Heart left ventricle (tissue), 16 donors: ENCODE data around the gene TBX2. TPM values are rescaled to one million over a fixed set of nuclear protein-coding genes. Genes with fewer than 3 reads are reported as not detected.
"Not testable (repeated sequence)": the region's sequence is repeated elsewhere in the genome, so short reads cannot be mapped to it uniquely, and the experiment has no call there.

Experiments used
- ATAC-seq, 4 donors: fragments of 200-7000 bp; cut with Tn5 transposase; one replicate each; pipeline ENCODE4 v1.9.1; 2020 to 2022; ENCODE audit warnings: moderate library complexity in 4 of 4, mild to moderate bottlenecking in 3 of 4, moderate number of reproducible peaks in 1 of 4
- DNase-seq, 5 donors: peaks; one replicate each; pipeline ENCODE4 v3.0.0-alpha.2; 2020
- H3K27ac ChIP-seq, 12 donors: fragments of 200-600 bp; sonication (generic) in 4 of 12; one replicate each; pipeline versions ENCODE4 v1.5.0 to v1.8.0; 2016 to 2022; ENCODE audit warnings: mild to moderate bottlenecking in 2 of 12
- H3K27me3 ChIP-seq, 9 donors: fragments of 200-600 bp; sonication (generic) in 2 of 9; one replicate each; pipeline versions ENCODE4 v1.5.1 to v1.8.0; 2016 to 2022; ENCODE audit warnings: mild to moderate bottlenecking in 3 of 9
- H3K36me3 ChIP-seq, 9 donors: fragments of 200-600 bp; sonication (generic) in 2 of 9; one replicate each; pipeline versions ENCODE4 v1.5.0 to v1.8.0; 2018 to 2022; ENCODE audit warnings: mild to moderate bottlenecking in 2 of 9
- H3K4me1 ChIP-seq, 12 donors: fragments of 200-600 bp; sonication (generic) in 4 of 12; one replicate each; pipeline versions ENCODE4 v1.5.0 to v1.8.0; 2016 to 2022; ENCODE audit warnings: mild to moderate bottlenecking in 3 of 12
- H3K4me3 ChIP-seq, 12 donors: fragments of 200-600 bp; sonication (generic) in 4 of 12; one replicate each; pipeline versions ENCODE4 v1.5.0 to v1.8.0; 2017 to 2022; ENCODE audit warnings: mild to moderate bottlenecking in 9 of 12, moderate library complexity in 4 of 12
- H3K9me3 ChIP-seq, 12 donors: fragments of 200-600 bp; sonication (generic) in 4 of 12; one replicate each; pipeline versions ENCODE4 v1.5.0 to v1.8.0; 2016 to 2022; ENCODE audit warnings: mild to moderate bottlenecking in 1 of 12
- POLR2A ChIP-seq, 2 donors: fragments of 450-650 bp; IDR thresholded peaks; one replicate each; pipeline ENCODE4 v1.6.1; 2017; ENCODE audit warnings: antibody characterized with exemption in 2 of 2, mild to moderate bottlenecking in 2 of 2, moderate library complexity in 2 of 2
- WGBS, 4 donors: extraction: QIAGEN DNeasy Blood & Tissue Kit in 2 of 4; methylation state at CpG; one replicate each; pipeline versions ENCODE4 v1.1.5 to v1.1.7; 2013 to 2018; 5-methylcytosine and 5-hydroxymethylcytosine counted together
- intact Hi-C, 10 donors: fragments of 100-400 bp; cut with DNase I; formaldehyde crosslinking; loops; one replicate each; pipeline versions ENCODE4 v1.11.1 to v1.14.2; 2022
- polyA plus RNA-seq, 2 donors: library from polyadenylated mRNA; stranded (reverse); fragments of 200-250 nt; gene quantifications; one replicate each; pipeline ENCODE4 v1.2.3, GENCODE V29; 2013
- total RNA-seq, 9 donors: library from RNA; depleted of rRNA in 2 of 9; stranded (reverse); fragments of >200 nt in 2 of 9; fragmentation: NEBNext Ultra II Directional in 3 of 9; extraction: Animal tissue kit (Norgen Biotek cat#: 25700) in 3 of 9; gene quantifications; one replicate each; pipeline versions ENCODE4 v1.1.0 to v1.2.4, GENCODE V29; 2016 to 2023
- TF ChIP-seq, protein P1 (sequence below), 12 donors: fragments of 200-600 bp; sonication (generic) in 4 of 12; IDR thresholded peaks; one replicate each; pipeline versions ENCODE4 v1.5.0 to v1.8.0; 2018 to 2022; ENCODE audit warnings: antibody characterized with exemption in 12 of 12, mild to moderate bottlenecking in 5 of 12
- donor health status: ischemic (EF 13 %, LVEDD 7.1; RV severe dilation, severe dysfunction).
- donor health status: healthy with polysubstance abuse.
- donor health status: DM: no; HTN: yes; CAD: no.
- donor health status: DM: no; HTN: no; CAD: no.
- donor health status: ischemic (EF 25% LVEDD 6.9; RV normal size, moderate dysfunction).
- donor health status: ischemic (EF 25% LVEDD 5.7; RV mildly dilated, moderate dysfunction).
- donor health status: healthy.
- donor health status: DM: yes; HTN: yes; CAD: no.
- donor health status: ischemic (EF 35%, LVEDD 5.7; RV mildly dilated, moderate dysfunction).
- donor health status: nonischemic (EF 11% LVEDD 7.7; RV severe dilation, severe dysfunction).
- donor health status: DM: yes; HTN: yes; CAD: no.
- donor health status: PGD.
- donor health status: ischemic (EF 29% LVEDD 5.4; RV normal size, mild dysfunction).
- donor health status: nonischemic (EF 23%, LVEDD 6.1; RV moderate dilation, normal function).

TBX2 gene
- total and polyA plus RNA-seq, 11 donors, result 7.0 to 23.0 (median 13.4) TPM

DNA sequence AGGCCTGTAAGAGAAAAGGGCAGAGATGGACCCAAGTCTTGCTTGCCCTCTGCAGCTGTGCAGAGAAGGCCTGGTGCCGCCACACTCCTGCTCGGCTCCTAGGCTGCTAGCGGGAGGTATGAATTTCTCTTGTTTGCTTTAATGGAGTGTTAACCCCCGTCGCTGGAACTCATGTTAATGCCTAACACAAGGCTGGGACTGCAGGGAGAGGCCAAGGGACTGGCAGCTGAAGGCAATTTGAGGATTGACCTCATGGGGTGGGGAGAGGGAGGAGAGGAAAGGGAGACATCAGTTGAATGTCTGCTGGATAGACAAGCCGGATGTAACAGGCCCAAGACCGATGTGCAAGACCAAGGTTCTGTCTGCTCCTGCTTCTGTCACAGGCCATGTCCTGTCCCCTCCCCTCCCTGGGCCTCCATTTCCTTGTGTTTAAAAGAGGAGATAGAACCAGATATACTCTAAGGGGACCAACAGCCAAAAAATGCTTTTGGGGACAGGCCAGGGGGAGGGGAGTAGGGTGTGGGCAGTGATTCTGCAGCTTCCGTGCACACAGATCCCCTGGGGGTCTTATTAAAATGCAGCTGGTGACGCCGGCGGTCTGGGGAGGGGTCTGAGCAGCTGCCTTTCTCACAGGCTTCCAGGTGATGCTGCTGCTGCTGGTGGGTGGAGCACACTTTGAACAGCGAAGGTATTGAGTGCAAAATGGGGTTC, 46.7 kb upstream of the TBX2 start:
- 86 to 91% (median 88%) methylated on average over 11 to 12 of the region's 12 CpGs for WGBS, 4 donors
- Histone ChIP-seq H3K27me3 (no peaks in the 10 kb centered on the region), H3K9me3 (no peaks in the 10 kb centered on the region), H3K36me3 (no peaks in the 10 kb centered on the region), H3K4me3 (no peak overlapping the region), H3K27ac (no peak overlapping the region), H3K4me1 (peaks cover 0 to 8% (median 0%) of the 10 kb centered on the region in 12 donors)
- no peak for ATAC-seq
- intact Hi-C loops, result no loop called here
- no peak for TF ChIP-seq POLR2A (IDR thresholded peaks at IDR 0.05)
- no peak for DNase-seq

DNA sequence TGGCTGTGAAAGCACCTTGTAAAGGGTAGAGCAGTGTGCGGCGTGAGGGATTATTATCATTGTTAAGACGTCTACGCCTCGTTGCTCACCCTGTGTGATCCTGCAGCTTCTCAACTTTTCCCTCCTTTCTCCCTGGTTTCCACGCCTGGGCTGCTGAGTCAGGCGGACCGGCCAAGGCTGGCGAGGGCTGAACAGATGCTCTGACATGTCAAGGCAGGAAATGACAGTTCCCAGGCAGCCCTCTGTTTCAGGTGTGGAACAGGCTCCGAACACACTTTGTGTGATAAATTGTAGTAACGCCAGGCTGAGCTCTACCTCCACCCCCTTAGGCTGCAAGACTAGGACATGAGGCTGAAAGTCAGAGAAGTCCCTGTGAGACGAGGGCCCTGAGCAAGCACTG, 46.0 kb upstream of the TBX2 start:
- no peaks in the 10 kb centered on the region for H3K36me3 ChIP-seq
- no peak overlapping the region for H3K27ac ChIP-seq
- peaks cover 0 to 8% (median 0%) of the 10 kb centered on the region in 12 donors for H3K4me1 ChIP-seq
- no peaks in the 10 kb centered on the region for H3K9me3 ChIP-seq
- 96 to 98% (median 97%) methylated on average over 12 of the region's 12 CpGs for WGBS, 4 donors
- no peak for ATAC-seq
- TF ChIP-seq POLR2A (IDR thresholded peaks at IDR 0.05), result no peak
- TF ChIP-seq, protein P1, sequence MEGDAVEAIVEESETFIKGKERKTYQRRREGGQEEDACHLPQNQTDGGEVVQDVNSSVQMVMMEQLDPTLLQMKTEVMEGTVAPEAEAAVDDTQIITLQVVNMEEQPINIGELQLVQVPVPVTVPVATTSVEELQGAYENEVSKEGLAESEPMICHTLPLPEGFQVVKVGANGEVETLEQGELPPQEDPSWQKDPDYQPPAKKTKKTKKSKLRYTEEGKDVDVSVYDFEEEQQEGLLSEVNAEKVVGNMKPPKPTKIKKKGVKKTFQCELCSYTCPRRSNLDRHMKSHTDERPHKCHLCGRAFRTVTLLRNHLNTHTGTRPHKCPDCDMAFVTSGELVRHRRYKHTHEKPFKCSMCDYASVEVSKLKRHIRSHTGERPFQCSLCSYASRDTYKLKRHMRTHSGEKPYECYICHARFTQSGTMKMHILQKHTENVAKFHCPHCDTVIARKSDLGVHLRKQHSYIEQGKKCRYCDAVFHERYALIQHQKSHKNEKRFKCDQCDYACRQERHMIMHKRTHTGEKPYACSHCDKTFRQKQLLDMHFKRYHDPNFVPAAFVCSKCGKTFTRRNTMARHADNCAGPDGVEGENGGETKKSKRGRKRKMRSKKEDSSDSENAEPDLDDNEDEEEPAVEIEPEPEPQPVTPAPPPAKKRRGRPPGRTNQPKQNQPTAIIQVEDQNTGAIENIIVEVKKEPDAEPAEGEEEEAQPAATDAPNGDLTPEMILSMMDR (IDR thresholded peaks at IDR 0.05), result no peak
- H3K27me3 ChIP-seq, result no peaks in the 10 kb centered on the region
- no peak for DNase-seq
- no peak overlapping the region for H3K4me3 ChIP-seq
- intact Hi-C loops, result no loop called here

DNA sequence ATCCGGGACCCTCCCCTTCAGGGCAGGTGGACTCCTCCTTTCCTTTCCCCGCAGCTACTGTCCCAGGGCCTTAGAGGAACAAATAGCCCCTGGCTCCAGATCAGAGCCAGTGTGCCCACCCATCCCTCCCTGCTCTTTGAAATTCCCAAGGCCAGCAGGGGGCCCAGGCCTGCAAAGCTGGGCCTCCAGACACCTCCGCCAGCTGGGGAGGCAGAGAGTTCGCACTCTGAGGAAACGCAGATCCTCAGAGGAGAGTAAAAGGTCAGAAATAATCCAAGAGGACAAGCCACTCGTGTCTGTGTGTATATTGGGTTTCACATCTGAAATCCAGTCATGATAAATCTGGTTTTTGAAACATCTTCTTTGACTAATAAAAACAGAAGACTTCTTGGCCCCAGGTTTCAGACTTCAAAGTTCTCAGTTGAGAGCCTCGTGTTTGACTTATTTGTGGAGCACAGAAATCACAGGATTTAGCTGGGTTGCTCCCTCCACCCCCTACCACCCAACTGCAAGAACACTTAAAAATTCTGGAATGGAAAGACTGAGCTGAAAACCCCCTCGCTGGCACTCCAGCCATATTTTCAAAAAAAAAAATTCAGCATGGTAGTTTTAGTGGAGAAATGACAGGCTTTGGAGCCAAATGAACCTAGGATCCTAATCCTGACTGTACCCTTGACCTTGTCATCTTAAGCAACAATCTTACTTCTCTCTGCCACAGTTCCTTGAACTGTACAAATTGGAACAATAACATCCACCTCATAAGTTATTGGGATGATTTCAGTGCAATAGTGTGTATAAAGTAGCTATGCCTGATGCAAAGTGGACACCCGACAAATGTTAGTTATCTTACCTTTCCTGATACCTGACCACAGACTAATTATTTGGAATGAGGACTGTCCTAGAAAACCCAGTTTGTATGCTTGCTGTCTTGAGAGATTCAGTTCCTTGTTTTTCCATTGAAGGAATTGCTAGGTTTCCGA, 44.5 kb upstream of the TBX2 start:
- Histone ChIP-seq H3K4me3 (no peak overlapping the region), H3K4me1 (peaks cover 0 to 8% (median 0%) of the 10 kb centered on the region in 12 donors), H3K36me3 (no peaks in the 10 kb centered on the region), H3K9me3 (no peaks in the 10 kb centered on the region), H3K27ac (no peak overlapping the region), H3K27me3 (no peaks in the 10 kb centered on the region)
- ATAC-seq, result no peak
- TF ChIP-seq, protein P1 (IDR thresholded peaks at IDR 0.05), result no peak
- TF ChIP-seq POLR2A (IDR thresholded peaks at IDR 0.05), result no peak
- DNase-seq, result no peak
- intact Hi-C loops, result no loop called here
- 92 to 96% (median 94%) methylated on average over 10 of the region's 10 CpGs for WGBS, 4 donors

DNA sequence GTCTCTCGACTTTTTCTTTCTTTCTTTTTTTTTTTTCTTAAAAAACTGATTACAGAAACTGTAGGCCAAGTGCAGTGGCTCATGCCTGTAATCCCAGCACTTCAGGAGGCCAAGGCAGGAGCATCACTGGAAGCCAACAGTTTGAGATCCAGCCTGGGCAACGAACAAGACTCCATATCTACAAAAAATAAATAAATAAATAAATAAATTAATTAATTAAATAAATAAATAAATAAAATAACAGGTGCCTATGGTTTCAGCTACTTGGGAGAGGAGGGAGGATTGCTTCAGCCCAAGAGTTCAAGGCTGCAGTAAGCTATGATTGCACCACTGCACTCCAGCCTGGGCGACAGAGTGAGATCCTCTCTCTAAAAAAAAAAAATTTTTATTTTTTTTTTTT, 42.6 kb upstream of the TBX2 start:
- H3K9me3 ChIP-seq, H3K4me1 ChIP-seq, H3K27ac ChIP-seq, H3K36me3 ChIP-seq, H3K27me3 ChIP-seq, H3K4me3 ChIP-seq, intact Hi-C loops, ATAC-seq, DNase-seq: not testable (repeated sequence)
- WGBS, 4 donors, result 88 to 96% (median 95%) methylated on average over 3 of the region's 3 CpGs

DNA sequence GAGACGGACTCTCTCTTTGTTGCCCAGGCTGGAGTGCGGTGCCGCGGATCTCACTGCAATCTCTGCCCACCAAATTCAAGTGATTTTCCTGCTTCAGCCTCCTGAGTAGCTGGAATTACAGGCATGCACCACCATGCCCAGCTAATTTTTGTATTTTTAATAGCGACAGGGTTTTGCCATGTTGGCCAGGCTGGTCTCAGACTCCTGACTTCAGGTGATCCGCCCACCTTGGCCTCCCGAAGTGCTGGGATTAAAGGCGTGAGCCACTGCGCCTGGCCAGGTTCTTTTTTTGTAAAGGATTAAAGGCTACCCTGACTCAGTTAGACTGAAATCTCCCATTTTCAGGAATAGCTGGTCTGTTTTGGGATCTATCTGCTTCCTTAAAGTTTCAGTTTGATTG, 40.1 kb upstream of the TBX2 start:
- H3K4me3 ChIP-seq, ATAC-seq, H3K9me3 ChIP-seq, intact Hi-C loops, H3K36me3 ChIP-seq, H3K27ac ChIP-seq, DNase-seq, H3K27me3 ChIP-seq, H3K4me1 ChIP-seq: not testable (repeated sequence)
- WGBS, 4 donors, result 94 to 97% (median 96%) methylated on average over 9 of the region's 9 CpGs
